GM19467 (cell line): ENCODE measurements around the gene ICE2.

ENCODE experiments used
- ATAC-seq: cut with Tn5 transposase; IDR thresholded peaks from one replicate; pipeline ENCODE4 v1.9.1; 2021; ENCODE audit warnings: mild to moderate bottlenecking, moderate library complexity; ENCODE audit not compliant: unreplicated experiment

The ICE2 gene

DNA sequence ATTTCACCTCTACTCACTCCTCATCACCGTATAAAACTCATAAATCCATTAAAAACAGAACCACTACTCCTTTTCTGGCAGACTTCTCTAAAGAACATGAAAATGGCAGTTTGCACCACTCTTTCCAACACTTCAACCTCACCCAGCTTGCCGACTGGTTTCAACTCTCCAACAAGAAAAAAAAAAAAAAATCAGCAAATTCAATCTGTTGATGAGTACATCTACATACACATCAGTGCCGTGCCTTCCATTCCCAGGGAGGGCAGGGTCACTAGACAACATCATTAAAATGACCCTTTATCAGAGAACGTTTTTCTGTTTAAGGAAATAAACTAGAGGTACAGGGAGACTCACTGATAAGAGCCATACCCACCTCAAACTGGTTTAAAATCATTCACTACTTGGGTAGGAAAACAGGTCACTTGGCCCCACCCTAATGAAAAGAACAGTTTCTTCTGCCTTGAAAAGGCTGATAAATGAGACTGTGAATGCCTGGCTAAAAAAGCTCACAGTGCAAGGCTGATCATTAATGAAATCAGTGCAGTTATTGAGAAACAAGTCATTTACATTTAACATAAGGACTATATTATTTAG lies 87.1 kb downstream of the ICE2 start:
- no peak for ATAC-seq

DNA sequence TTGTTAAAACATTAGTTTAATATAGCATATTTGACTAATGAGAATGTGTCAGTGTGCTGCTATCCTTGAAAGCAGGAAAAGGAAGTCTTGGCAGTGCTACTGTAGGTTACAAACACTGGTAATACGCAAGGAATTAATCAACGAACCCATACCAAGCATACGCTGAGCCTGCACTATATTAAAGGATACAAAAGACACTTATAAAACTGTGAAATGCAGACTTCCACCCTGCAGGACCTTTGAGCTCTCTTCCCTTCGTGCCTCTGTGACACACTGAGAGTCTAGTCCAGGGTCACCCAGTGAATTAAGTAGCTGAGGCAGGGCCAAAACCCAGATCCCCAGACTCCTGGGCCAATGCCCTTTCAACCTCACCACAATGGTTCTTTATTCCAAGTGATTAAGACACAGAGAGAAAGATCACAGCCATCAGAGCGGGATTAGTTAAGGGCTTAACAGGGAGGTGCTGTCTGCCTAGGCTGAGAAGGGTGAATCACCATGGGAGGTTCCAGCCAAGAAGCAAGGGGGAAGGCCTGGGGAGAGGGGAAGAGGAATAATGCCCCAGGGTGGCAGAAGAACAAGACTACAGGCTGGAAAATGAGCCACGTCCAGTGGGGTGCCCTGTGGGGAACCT lies 88.0 kb downstream of the ICE2 start:
- ATAC-seq, result no peak

GRCh38 chr15:60390231-60390630 lies 88.7 kb downstream of the ICE2 start:
- no peak for ATAC-seq

- no peak for ATAC-seq
These were observed 89.5 kb downstream of the ICE2 start for GRCh38 chr15:60389261-60390077.

GRCh38 chr15:60387321-60387720 lies 91.6 kb downstream of the ICE2 start:
- no peak for ATAC-seq

- ATAC-seq, result no peak
These were observed 92.3 kb downstream of the ICE2 start for GRCh38 chr15:60386615-60387014.

DNA sequence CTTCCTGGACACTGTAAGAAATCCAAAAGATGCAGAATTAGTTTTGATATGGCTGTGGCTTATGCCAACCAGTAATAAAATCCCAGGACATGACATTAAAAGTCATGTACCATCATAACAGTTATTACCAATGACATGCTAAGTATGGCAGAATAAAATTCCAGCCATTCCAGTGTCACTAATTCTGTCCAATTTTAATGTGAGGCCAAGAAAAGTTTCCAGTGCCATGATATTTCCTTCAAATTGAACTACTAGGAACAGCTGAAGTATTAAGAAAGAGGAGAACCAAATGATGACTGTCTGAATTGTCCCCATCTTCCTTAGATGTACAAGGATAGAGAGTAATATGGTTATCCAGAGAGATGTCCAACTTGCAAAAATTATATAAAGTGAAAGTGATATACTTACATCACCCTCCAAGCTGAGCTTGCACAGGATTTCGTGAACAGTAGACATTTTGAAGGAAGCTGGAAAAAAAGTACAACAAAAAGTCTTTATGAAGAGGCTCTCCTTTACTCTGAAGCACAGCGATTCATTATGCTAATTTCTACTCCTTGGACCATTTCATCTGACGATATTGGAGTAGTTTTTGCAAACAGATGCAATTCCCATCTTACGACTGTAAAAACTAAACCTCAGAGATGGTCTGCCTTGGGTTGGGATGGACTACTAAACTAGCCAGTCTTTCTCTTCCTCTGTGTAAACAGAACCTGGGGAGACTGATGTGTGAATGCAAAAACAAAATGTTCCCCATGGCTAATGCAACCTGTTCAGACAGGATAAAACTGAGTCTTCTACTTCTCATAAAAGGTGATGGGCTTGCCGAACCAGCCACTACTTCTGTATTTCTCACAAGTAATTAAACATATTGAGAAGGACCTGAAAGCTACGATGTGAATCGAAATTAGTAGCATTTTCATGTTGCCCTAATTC lies 93.1 kb downstream of the ICE2 start:
- ATAC-seq, result no peak

DNA sequence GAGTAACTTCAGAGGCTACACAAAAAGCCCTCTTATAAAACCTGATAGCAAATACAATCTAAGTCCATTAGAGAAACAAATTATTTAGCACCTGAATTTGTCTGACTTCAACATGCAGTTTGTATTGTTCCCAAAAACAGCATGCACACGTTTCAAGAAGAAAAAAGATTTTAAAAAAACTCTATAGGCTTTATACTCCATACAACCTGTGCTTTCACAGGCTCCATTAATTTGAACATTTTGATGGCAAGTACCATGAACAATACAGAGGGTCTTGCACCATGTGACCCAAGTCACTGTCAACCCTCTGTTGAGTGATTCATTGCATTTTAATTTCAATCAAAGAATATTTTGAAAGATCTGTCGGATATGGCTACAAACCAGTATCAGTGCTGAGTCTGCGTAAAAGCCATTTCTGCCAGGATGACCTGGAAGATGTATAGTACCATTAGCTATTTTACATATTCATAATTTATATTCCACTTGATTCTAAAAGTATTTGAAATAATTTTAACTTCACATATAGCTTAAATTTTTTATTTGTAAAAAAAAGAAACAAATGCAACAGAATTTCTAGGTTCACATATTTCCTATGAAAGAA lies 94.3 kb downstream of the ICE2 start:
- no peak for ATAC-seq

DNA sequence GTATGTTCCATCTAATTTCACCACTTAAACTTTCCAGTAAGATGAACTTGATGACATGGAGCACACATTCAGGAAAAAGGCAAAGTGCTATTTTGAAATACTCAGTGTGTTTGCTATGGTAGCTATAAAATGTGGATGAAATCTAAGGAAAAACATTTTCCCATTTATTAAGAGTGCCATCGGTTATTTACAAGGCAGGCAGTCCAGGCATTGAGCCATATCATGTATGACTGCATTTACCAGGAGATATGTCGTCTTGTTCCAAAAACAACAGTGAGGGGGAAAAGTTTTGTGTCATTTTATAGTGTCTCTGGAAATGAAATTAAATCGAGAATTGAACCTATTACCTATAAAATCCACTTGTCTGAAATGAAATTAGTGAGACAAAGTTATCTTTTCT lies 94.9 kb downstream of the ICE2 start:
- ATAC-seq, result no peak

DNA sequence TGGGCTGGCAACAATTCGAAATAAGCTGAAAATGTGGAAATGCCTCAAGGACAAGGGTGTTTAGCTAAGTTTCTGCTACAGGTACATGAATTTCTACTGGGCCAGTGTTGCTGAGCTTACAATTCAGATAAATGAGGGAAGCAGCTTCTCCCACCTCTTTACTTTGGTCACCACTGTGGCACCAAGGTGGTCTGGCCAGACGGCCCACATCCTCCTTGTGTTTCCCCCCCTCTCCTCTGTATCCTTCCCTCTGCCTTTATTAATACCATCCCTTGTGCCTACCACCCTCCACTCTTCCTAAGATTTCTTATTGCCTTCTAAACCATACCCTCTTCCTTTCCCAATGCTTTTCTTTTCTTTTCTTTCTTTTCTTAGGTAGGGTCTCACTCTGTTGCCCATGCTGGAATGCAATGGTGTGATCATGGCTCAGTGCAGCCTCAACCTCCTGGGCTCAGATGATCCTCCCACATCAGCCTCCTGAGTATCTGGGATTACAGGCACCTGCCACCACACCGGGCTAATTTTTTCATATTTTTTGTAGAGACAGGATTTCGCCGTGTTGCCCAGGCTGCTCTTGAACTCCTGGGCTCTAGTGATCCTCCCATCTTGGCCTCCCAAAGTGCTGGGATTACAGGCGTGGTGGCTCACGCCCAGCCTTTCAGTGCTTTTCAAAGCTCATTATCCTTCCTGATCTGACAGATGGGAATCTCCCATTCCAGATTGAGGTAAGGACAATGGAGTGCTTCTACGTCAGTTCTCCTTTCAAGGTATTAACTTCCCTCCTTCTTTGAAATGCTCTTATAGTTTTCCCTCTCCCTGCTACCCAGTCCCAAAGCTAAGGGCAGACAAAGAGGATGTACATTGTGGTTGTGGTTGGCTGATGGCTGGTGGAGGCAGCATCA lies 95.9 kb downstream of the ICE2 start:
- ATAC-seq, result no peak

DNA sequence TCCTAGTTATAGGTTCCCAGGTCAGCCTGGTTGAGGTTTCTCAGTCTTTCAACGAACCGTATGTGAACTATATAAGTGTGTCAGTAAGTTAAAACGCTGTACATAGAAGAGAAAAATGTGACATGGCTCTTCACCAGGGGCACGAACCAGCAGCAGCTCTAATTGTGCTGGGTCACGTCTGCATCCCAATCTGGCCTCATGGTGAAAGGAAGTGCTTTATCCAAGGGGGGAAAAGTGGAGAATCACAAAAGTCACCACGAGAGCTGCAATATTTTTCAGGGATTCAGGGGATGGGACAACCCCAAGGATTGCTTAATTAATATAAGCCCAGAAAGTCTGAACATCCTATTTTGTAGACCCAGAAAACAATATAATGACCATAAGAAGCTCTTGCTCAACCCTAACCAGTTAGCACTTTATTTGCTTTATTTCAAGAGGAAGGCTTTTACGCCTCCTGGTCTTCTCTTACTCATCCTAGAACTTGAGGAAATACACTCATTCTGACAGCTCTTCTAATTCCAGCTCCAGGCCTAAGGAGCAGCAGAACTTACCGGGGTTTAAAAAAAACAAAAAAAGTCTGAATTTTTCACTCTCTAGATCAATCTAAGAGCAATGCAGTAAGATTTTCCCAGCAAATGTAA lies 97.7 kb downstream of the ICE2 start:
- no peak for ATAC-seq

DNA sequence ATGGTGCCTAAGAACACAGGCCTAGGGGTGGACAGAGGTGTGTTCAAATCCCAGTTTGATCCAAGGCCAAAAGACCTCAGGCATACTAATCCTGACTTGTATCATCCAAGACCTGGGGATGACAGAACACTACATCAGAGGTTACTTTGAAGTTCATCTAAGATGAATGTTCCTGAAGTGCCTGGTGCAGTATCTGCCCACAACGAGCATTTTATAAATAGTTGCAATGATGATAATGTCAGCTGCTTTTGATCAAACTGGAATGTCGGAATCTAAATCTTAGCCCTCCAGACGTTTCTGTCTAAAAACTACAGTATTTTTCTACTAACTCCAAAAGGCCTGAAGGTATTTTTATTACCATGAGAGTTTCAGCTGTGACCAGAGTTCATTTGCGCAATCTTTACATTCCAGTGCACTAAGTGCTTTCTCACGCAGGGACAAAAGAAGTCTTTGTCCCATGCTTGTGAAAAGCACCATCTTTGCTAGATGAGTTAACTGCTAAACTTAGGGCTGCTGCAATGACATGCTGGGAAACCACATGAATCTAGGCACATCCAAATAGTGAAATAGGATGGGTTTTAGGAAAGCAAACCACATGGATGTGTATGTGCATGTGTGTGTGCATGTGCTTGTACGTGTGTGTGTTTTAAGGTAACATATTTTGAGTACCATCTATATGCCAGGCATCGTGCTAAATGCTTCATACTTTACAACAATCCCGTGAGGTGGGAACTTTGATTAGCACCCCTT lies 99.2 kb downstream of the ICE2 start:
- ATAC-seq, result no peak

DNA sequence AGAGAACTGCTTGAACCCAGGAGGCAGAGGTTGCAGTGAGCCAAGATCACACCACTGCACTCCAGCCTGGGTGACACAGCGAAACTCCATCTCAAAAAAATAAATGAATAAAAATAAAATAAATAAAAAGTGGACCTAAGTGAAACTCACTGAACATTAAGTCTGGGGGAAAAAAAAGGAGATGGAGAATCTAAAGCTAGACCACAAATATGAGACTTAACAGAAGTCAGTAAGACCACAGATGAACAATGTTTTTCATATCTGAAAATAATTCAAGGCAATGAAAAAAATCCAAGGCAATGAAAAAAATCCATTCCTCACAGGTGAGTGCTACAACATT lies 99.8 kb downstream of the ICE2 start:
- ATAC-seq, result no peak

DNA sequence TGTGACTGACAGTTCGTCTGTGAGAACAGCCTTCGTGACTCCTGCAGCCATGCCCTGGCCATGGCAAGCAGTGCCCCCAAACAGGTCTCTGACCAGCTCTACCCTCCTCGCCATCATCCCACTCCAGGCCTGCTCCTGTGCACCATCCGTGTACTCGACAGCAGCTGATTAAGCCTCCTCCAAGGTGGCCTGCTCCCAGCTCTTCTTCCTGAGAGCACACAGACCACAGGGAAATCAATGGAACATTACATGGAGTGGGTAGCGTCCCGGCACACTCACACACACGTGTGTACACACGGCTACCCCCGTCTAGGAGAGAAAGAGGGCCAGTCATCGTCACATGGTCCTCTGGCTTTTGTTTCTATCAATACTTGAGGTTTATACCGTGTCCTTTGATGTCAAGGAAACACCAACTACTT lies 102.3 kb downstream of the ICE2 start:
- no peak for ATAC-seq

DNA sequence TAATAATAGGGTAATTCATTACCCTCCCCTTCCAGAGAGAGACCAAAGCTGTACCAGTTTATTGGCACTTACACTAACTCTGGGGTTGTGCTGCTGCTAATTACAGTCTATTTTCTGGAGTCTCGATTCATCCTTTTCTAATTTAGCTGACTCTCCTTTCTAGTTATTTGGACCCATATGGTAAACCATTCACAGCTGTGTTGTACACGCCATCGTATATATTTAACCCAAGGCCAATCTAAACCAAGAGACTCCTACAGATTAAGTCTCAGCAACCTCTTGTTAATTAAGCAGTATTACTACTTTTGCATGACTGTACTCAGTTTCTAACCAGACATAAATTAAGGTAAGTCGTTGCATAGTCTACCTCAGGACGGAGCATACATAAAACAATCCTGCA lies 103.6 kb downstream of the ICE2 start:
- no peak for ATAC-seq

DNA sequence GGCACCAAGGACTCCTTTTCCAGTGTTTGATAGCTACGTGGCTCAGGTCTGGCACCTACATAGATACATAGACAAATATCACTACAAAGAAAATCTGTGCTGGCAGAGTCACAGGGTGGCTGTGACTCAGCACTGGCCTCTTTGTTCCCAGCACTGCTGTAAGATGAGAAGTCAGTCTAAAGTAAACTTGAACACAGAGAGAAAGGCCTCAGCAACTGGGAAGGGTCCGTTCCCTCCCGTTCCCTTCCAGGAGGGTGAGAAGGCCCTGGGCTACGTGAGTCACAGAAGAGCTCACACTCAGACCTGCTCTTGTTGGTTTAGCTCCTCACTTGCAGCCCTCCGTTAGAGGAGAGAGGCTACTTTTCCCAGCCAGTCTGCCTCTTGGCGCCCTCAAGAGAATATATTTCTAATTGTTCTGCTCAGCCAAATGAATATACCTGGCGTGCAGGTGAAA lies 104.3 kb downstream of the ICE2 start:
- no peak for ATAC-seq

DNA sequence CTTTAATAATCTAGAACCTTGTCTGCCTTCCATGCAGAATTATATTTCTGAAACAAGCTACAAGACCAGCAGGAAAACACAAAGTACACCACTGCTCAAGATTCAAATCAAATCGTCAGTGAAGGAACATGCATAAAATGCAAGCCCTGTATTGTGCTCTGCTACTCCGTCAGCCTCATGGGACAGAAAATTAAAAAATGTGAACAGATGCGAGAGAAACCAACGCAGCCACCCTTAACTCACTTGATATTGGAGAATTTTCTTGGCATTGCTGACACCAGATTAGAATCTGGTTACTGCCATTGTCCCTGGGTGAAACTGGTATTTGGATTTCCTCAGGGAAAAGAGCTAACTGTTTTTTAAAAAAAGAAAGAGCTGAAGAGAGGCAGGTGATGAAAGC lies 104.7 kb downstream of the ICE2 start:
- no peak for ATAC-seq

- ATAC-seq, result no peak
These were observed 105.2 kb downstream of the ICE2 start for GRCh38 chr15:60373745-60374144.

GRCh38 chr15:60373327-60373726 lies 105.6 kb downstream of the ICE2 start:
- ATAC-seq, result no peak
